Neural cell (in vitro differentiated cells): Measurements from ENCODE around the gene OR1C1.

Experiments
- CTCF ChIP-seq: fragments of 450-650 bp; IDR thresholded peaks from 2 replicates; pipeline ENCODE4 v1.5.1; 2014; ENCODE audit warnings: antibody characterized with exemption, mild to moderate bottlenecking, moderate library complexity; ENCODE audit not compliant: poor library complexity, severe bottlenecking
- EP300 ChIP-seq: fragments of 450-650 bp; conservative IDR thresholded peaks from 2 replicates; pipeline ENCODE4 v1.6.1; 2014; ENCODE audit warnings: antibody characterized with exemption, mild to moderate bottlenecking, moderate library complexity; ENCODE audit not compliant: poor library complexity, severe bottlenecking
- EZH2 ChIP-seq: fragments of 200-600, 300-800 bp; shearing (Covaris generic), sonication (generic); IDR thresholded peaks from 2 replicates; pipeline ENCODE4 v1.6.1; 2014; ENCODE audit warnings: antibody characterized with exemption, low read length, borderline replicate concordance, mild to moderate bottlenecking; ENCODE audit not compliant: insufficient read depth, poor library complexity, severe bottlenecking
- POLR2AphosphoS5 ChIP-seq: IDR thresholded peaks from 2 replicates; pipeline ENCODE4 v1.6.1; 2012
- RAD21 ChIP-seq: fragments of 450-650 bp; conservative IDR thresholded peaks from 2 replicates; pipeline ENCODE4 v1.6.1; 2014; ENCODE audit warnings: antibody characterized with exemption, mild to moderate bottlenecking, moderate library complexity
- REST ChIP-seq: IDR thresholded peaks from 2 replicates; pipeline ENCODE4 v1.6.1; 2012; ENCODE audit warnings: borderline replicate concordance
- TAF1 ChIP-seq: IDR thresholded peaks from 2 replicates; pipeline ENCODE4 v1.6.1; 2012; ENCODE audit warnings: low read depth

- TF ChIP-seq CTCF (no peak), EZH2 (no peak), POLR2AphosphoS5 (no peak), REST (no peak), EP300 (no peak), RAD21 (no peak), TAF1 (no peak)
These were observed 46.6 kb downstream of the OR1C1 start for GRCh38 chr1:247713753-247714152.
